NCI-H128 (cell line): ENCODE measurements around the gene RIMBP2.
A peak's percentile ranks its signal among the peaks of the same experiment; 100 is the strongest.
"Not testable (repeated sequence)": the region's sequence is repeated elsewhere in the genome, so short reads cannot be mapped to it uniquely, and the experiment has no call there.

Experiments
- DNase-seq: peaks from one replicate; lab custom pipeline; 2025; ENCODE audit not compliant: unreplicated experiment; lab: John Stamatoyannopoulos, UW

The RIMBP2 gene

GRCh38 chr12:130715998-130716968 lies at the start of gene RIMBP2:
Gene RIMBP2, minus strand, starts transcription at chr12:130716299. Its CDS starts 237,286 bp downstream, at chr12:130479013.
- DNase-seq: peak; percentile 70

GRCh38 chr12:130765186-130765659 lies 49.1 kb upstream of the RIMBP2 start:
- no peak for DNase-seq

GRCh38 chr12:130764475-130765185 lies 48.5 kb upstream of the RIMBP2 start:
- no peak for DNase-seq

- DNase-seq: no peak
Observed at GRCh38 chr12:130764073-130764472, 48.0 kb upstream of the RIMBP2 start.

GRCh38 chr12:130762319-130762675 lies 46.2 kb upstream of the RIMBP2 start:
- DNase-seq: no peak

- peak; percentile 11 for DNase-seq
Observed at GRCh38 chr12:130761537-130762318, 45.6 kb upstream of the RIMBP2 start.

GRCh38 chr12:130754234-130754901 lies 38.3 kb upstream of the RIMBP2 start:
- no peak for DNase-seq

- no peak for DNase-seq
Observed at GRCh38 chr12:130752692-130753230, 36.7 kb upstream of the RIMBP2 start.

- DNase-seq: not testable (repeated sequence)
Observed at GRCh38 chr12:130752037-130752436, 35.9 kb upstream of the RIMBP2 start.

GRCh38 chr12:130748786-130749185 lies 32.7 kb upstream of the RIMBP2 start:
- DNase-seq: no peak

GRCh38 chr12:130747867-130748740 lies 32.0 kb upstream of the RIMBP2 start:
- DNase-seq: peak; percentile 82

GRCh38 chr12:130746546-130746945 lies 30.4 kb upstream of the RIMBP2 start:
- DNase-seq: no peak

GRCh38 chr12:130745921-130746320 lies 29.8 kb upstream of the RIMBP2 start:
- no peak for DNase-seq

- no peak for DNase-seq
Observed at GRCh38 chr12:130744274-130744673, 28.2 kb upstream of the RIMBP2 start.

- DNase-seq: no peak
Observed at GRCh38 chr12:130743606-130744005, 27.5 kb upstream of the RIMBP2 start.

- no peak for DNase-seq
Observed at GRCh38 chr12:130743176-130743575, 27.1 kb upstream of the RIMBP2 start.

- no peak for DNase-seq
Observed at GRCh38 chr12:130742716-130743115, 26.6 kb upstream of the RIMBP2 start.

GRCh38 chr12:130742112-130742511 lies 26.0 kb upstream of the RIMBP2 start:
- DNase-seq: no peak

GRCh38 chr12:130739571-130739970 lies 23.5 kb upstream of the RIMBP2 start:
- DNase-seq: no peak
